LNCAP (cell line): ENCODE measurements around the gene BARHL1.

Experiments used
- TF ChIP-seq, protein P1 (sequence below): fragments of 450-650 bp; IDR thresholded peaks from 2 replicates; pipeline ENCODE4 v1.5.1; 2017; ENCODE audit warnings: mild to moderate bottlenecking

The BARHL1 gene

DNA sequence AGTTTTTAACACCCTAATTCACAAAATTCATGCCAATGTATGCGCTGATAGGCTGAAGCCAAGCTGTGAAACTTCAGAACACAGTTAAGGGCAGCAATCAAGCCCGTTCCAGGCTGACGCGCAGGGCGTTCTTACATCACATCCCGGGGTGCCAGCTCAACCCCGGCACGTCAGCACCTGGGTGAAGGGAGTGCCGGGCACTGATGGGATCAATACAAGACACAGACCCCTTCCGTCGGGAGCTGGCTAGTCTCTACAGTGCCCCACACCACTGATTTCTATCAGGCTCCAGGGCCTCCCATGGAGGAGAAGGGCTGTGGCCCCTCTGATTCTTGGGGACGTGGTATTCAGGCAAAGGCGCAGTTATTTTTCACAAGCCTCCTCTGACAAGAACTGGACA is 12.0 kb downstream of the BARHL1 start:
- TF ChIP-seq, protein P1, sequence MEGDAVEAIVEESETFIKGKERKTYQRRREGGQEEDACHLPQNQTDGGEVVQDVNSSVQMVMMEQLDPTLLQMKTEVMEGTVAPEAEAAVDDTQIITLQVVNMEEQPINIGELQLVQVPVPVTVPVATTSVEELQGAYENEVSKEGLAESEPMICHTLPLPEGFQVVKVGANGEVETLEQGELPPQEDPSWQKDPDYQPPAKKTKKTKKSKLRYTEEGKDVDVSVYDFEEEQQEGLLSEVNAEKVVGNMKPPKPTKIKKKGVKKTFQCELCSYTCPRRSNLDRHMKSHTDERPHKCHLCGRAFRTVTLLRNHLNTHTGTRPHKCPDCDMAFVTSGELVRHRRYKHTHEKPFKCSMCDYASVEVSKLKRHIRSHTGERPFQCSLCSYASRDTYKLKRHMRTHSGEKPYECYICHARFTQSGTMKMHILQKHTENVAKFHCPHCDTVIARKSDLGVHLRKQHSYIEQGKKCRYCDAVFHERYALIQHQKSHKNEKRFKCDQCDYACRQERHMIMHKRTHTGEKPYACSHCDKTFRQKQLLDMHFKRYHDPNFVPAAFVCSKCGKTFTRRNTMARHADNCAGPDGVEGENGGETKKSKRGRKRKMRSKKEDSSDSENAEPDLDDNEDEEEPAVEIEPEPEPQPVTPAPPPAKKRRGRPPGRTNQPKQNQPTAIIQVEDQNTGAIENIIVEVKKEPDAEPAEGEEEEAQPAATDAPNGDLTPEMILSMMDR: no peak

DNA sequence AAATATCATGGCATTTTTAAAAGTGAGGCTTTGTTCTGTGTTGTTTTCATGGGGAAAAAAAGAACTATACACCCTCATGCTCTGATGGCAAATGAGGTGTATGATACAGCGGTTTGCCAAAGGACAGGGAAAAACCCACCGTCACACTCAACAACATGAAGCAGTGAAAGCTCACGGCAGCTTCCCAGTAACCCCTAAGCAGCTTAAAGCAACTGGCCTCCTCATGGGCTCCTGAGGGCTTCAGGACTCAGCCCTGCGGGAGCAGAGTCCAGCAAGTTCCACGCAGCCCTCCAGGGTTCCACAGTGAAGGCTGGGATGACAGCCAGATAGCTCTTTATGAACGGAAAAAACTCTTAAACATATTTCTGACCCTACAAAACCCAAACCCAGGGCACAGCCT is 12.9 kb downstream of the BARHL1 start:
- TF ChIP-seq, protein P1: no peak

DNA sequence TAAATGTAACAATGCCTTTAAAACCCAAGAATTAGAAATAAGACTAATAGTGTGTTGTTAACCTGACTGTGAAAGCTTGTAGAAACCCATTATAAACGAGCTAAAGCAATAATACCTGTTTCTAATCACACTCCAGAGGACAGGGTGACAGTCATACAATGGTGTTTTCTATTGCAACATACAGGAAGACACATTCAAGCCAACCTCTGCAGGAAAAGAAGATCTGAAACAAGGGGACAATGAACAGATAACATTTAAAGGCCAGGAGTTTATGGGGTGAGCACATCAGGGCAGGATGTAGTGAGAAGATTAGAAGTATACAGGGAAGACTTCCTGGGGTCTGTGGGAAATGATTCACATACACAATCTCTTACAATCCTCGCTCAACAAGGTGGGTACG is 13.8 kb downstream of the BARHL1 start:
- TF ChIP-seq, protein P1: no peak

- TF ChIP-seq, protein P1: no peak
Observed at GRCh38 chr9:132597073-132597775, 14.8 kb downstream of the BARHL1 start.

DNA sequence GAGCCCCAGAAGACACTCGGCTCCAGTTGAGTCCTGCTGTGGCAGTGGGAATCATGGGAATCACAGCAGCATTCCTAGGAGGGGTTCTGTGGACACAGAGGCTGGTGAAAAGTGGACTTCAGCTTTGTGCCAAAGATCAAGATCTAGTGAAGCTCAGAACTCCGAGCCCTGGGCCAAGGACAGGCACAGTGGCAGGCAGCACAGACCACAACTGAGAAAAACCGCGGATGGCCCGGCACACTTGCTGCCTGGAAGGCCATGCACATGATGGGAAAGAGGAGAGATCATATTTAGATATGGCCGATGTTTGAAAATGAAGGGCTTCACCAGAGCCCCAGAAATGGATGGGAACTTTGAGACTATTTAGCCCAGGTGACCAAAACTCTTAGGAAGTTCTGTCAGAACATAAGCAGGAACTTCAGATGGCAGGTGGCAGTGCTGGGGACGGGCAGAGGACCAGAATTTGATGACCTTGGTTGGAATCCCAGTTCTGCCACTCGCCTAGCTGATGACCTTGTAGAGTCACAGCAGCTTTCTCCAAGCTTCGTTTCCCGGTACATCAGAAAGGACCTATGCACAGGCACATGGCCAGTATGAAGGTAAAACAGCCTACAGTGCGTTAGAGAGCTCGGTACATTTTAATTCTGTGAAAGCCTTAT is 18.0 kb downstream of the BARHL1 start:
- TF ChIP-seq, protein P1: no peak

DNA sequence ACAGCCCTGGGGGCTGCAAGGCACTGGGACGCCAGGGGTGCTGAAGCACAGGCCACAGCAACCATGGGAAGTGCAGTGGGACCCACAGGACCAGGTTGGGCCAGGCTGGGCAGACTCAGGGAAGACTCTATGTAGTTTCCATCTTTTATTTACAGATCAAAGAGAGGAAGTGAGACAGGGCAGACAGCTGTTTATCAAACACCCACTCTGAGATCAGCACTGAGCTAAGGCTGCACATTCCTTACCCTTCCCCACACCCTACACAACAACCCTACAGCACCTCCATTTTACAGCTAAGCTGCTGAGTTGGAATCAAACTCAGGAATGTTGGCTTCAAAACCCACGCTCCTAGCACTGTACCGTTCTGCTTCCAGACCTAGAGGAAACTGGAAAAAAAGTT is 19.8 kb downstream of the BARHL1 start:
- TF ChIP-seq, protein P1: no peak

DNA sequence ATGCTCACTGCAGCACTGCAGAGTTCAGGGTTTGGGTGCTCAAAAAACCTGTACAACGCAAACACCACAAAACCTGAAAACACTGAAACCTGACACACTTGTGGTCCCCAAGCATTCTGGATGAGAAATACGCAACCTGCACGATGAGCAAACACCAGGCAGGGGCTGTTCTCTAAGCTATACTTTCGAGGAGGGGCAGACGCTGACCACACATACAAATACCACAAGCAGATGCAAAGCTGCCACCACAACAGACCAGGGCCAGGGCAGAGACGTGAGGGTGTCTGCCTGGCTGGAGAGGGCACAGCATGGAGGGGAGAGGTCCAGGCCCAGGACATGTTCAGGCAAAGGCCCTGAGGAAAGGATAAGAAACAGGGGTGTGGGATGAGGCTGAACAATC is 23.0 kb downstream of the BARHL1 start:
- TF ChIP-seq, protein P1: no peak
